MV-4-11 (cell line): Measurements from ENCODE around the gene NEK9.

Source experiments
- DNase-seq: peaks from one replicate; lab custom pipeline; 2025; lab: John Stamatoyannopoulos, UW

NEK9 gene

DNA sequence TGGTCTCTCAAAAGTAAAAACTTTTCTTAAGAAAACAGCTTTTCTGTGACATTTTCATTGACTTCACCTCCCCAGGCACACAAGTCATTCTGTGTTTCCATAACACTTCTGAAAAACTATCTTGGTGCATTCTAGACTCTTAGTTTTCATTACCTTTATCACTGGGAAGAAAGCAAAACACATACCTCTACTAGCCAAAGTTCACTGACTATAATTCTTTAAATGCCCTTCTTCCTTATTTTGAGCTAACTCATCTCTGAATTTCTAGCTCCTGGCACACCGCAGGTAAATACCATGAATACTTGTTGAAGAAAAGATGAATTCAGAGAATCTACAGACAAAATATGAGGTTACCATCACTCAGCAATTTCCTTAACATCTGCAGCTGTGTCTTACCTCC lies 96.7 kb downstream of the NEK9 start:
- DNase-seq, result no peak
